ENCODE results near the gene FRG2B.
"Not testable (repeated sequence)": the region's sequence is repeated elsewhere in the genome, so short reads cannot be mapped to it uniquely, and the experiment has no call there.

The FRG2B gene

GRCh38 chr10:133618851-133619250, 7.7 kb downstream of the FRG2B start:
- no peak for ATAC-seq (replicated peaks; ENCODE audit: extremely low read depth, poor library complexity, severe bottlenecking)
- H3K4me1 Mint-ChIP-seq = peaks cover 6% of the 10 kb centered on the region
- peaks cover 20% of the 10 kb centered on the region for H3K27me3 Mint-ChIP-seq
- H3K9me3 Mint-ChIP-seq = no peaks in the 10 kb centered on the region
- peaks cover 1% of the 10 kb centered on the region for H3K36me3 Mint-ChIP-seq (ENCODE audit: insufficient read depth)
- no peak for DNase-seq (ENCODE audit: low spot score in 2 of 2)
- H3K27ac Mint-ChIP-seq (ENCODE audit: low read depth) = no peak overlapping the region
- no peak overlapping the region for H3K4me3 Mint-ChIP-seq

DNA sequence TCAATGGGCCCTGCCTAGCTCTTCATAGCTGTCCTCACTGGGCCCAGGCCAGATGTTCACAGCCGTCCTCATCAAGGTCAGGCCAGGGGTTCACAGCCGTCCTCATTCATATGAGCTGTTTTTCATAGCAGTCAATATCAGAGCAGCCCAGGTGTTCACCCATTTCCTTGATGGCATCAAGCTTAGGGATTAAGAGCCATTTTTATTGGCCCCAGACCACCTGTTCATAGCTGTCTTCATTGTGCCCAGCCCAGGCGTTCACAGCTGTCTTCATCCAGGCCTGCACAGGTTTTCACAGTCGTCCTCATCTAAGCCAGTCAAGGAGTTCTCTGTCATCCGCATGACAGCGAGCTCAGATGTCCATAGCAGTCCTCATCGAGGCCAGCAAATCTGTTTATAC, 9.4 kb downstream of the FRG2B start:
- ATAC-seq (replicated peaks; ENCODE audit: extremely low read depth, poor library complexity, severe bottlenecking) = no peak
- no peaks in the 10 kb centered on the region for H3K4me1 Mint-ChIP-seq
- no peaks in the 10 kb centered on the region for H3K9me3 Mint-ChIP-seq
- peaks cover 11% of the 10 kb centered on the region for H3K27me3 Mint-ChIP-seq
- no peaks in the 10 kb centered on the region for H3K36me3 Mint-ChIP-seq (ENCODE audit: insufficient read depth)
- H3K4me3 Mint-ChIP-seq = no peak overlapping the region
- no peak overlapping the region for H3K27ac Mint-ChIP-seq (ENCODE audit: low read depth)
- no peak for DNase-seq (ENCODE audit: low spot score in 2 of 2)

- Mint-ChIP-seq H3K27me3 (peaks cover 11% of the 10 kb centered on the region), H3K27ac (ENCODE audit: low read depth) (no peak overlapping the region), H3K4me3 (no peak overlapping the region), H3K4me1 (no peaks in the 10 kb centered on the region), H3K9me3 (no peaks in the 10 kb centered on the region), H3K36me3 (ENCODE audit: insufficient read depth) (no peaks in the 10 kb centered on the region)
- ATAC-seq (replicated peaks; ENCODE audit: extremely low read depth, poor library complexity, severe bottlenecking) (no peak), DNase-seq (ENCODE audit: low spot score in 2 of 2) (no peak)
Observed at GRCh38 chr10:133616371-133617130, 10.0 kb downstream of the FRG2B start.

DNA sequence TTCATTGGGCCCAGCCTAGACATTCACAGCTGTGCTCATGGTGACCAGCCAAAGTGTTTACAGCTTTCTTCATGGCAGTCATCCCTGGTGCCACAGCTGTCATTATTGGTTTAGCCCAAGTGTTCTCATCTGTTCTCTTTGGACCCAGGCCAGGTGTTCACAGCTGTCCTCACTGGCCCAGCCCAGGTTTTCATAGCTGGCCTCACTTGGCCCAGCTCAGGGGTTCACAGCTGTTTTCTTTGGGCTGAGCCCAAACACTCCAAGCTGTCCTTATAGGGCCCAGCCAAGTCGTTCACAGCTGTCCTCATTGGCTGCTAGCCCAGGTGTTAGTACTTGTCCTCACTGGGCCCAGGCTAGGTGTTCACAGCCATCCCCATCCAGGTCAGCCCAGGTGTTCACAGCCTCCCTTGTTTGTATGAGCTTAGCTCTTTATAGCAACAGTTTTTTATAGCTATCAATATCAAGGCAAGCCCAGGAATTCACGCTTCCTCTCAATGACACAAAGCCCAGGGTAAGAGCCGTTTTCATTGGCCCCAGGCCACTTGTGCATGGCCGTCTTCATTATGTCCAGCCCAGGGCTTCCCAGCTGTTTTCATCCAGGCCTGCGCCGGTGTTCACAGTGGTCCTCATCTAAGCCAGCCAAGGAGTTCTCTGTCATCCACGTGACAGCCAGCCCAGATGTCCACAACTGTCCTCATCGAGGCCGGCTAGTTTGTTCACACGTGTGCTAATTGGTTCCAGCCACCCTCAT, 11.6 kb downstream of the FRG2B start:
- DNase-seq (ENCODE audit: low spot score in 2 of 2) = no peak

DNA sequence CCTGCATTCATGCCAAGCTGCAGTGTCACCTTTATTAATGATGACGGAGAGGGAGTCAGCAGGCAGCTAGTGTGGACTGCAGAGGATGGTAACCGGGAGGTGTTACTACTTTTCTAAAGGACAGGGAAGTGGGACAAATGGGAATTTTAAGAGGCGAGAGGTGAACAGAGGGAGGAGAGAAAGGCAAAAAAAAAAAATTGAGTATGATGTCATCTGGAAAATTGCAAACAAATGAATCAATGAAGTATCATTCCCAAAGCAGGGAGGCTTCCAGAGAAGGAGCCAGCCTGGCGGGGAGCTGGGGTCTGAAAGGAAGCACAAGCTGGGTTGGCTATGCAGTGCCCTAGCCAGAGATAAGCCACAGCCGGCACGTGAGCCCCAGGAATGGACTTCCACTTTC, 12.9 kb downstream of the FRG2B start:
- no peaks in the 10 kb centered on the region for H3K36me3 Mint-ChIP-seq (ENCODE audit: insufficient read depth)
- no peaks in the 10 kb centered on the region for H3K9me3 Mint-ChIP-seq
- peaks cover 30% of the 10 kb centered on the region for H3K27me3 Mint-ChIP-seq
- H3K4me3 Mint-ChIP-seq = no peak overlapping the region
- ATAC-seq (replicated peaks; ENCODE audit: extremely low read depth, poor library complexity, severe bottlenecking) (no peak), DNase-seq (ENCODE audit: low spot score in 2 of 2) (no peak)
- H3K4me1 Mint-ChIP-seq = no peaks in the 10 kb centered on the region
- H3K27ac Mint-ChIP-seq (ENCODE audit: low read depth) = no peak overlapping the region

More for the DNA sequence above, 11.6 kb downstream of the FRG2B start:
- no peak for ATAC-seq (replicated peaks; ENCODE audit: extremely low read depth, poor library complexity, severe bottlenecking)
- Mint-ChIP-seq H3K4me3 (no peak overlapping the region), H3K4me1 (no peaks in the 10 kb centered on the region), H3K9me3 (no peaks in the 10 kb centered on the region), H3K27me3 (peaks cover 16% of the 10 kb centered on the region), H3K36me3 (ENCODE audit: insufficient read depth) (no peaks in the 10 kb centered on the region), H3K27ac (ENCODE audit: low read depth) (no peak overlapping the region)

DNA sequence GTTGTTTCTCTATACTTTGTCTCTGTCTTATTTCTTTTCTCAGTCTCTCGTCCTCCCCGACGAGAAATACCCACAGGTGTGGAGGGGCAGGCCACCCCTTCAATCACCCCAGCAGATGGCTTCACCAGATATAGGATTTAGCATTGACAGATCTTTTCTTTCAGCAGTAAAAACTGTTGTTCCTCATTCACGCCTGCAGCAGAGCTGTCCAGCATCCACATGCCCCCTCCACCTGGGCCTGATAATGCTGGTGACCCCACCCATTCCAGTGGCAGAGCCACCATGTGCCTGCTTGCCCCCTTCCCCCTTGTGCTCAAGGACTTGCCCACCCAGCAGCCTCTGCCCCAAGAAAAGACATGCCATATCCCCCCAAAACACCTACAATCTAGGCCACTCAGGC, 15.5 kb downstream of the FRG2B start:
- Mint-ChIP-seq H3K27ac (ENCODE audit: low read depth) (no peak overlapping the region), H3K9me3 (no peaks in the 10 kb centered on the region), H3K4me3 (no peak overlapping the region), H3K36me3 (ENCODE audit: insufficient read depth) (no peaks in the 10 kb centered on the region), H3K4me1 (no peaks in the 10 kb centered on the region), H3K27me3 (peaks cover 52% of the 10 kb centered on the region)
- DNase-seq (ENCODE audit: low spot score in 2 of 2) (no peak), ATAC-seq (replicated peaks; ENCODE audit: extremely low read depth, poor library complexity, severe bottlenecking) (no peak)

GRCh38 chr10:133608855-133609254, 17.7 kb downstream of the FRG2B start:
- Mint-ChIP-seq H3K4me1 (no peaks in the 10 kb centered on the region), H3K27ac (ENCODE audit: low read depth) (no peak overlapping the region), H3K36me3 (ENCODE audit: insufficient read depth) (no peaks in the 10 kb centered on the region), H3K4me3 (no peak overlapping the region), H3K27me3 (peaks cover 74% of the 10 kb centered on the region), H3K9me3 (no peaks in the 10 kb centered on the region)
- ATAC-seq (replicated peaks; ENCODE audit: extremely low read depth, poor library complexity, severe bottlenecking) (no peak), DNase-seq (ENCODE audit: low spot score in 2 of 2) (no peak)

GRCh38 chr10:133603434-133603833, 23.2 kb downstream of the FRG2B start:
- H3K4me1 Mint-ChIP-seq; H3K4me3 Mint-ChIP-seq; DNase-seq (ENCODE audit: low spot score in 2 of 2); H3K27ac Mint-ChIP-seq (ENCODE audit: low read depth); H3K36me3 Mint-ChIP-seq (ENCODE audit: insufficient read depth); H3K9me3 Mint-ChIP-seq; ATAC-seq (replicated peaks; ENCODE audit: extremely low read depth, poor library complexity, severe bottlenecking): not testable (repeated sequence)
- peaks cover 86% of the 10 kb centered on the region for H3K27me3 Mint-ChIP-seq

GRCh38 chr10:133600657-133601056, 25.9 kb downstream of the FRG2B start:
- Mint-ChIP-seq H3K27ac (ENCODE audit: low read depth) (no peak overlapping the region), H3K4me3 (no peak overlapping the region), H3K9me3 (no peaks in the 10 kb centered on the region), H3K27me3 (peaks cover 89% of the 10 kb centered on the region), H3K4me1 (no peaks in the 10 kb centered on the region), H3K36me3 (ENCODE audit: insufficient read depth) (peaks cover 2% of the 10 kb centered on the region)
- no peak for DNase-seq (ENCODE audit: low spot score in 2 of 2)
- ATAC-seq (replicated peaks; ENCODE audit: extremely low read depth, poor library complexity, severe bottlenecking) = no peak

GRCh38 chr10:133599869-133600268, 26.7 kb downstream of the FRG2B start:
- DNase-seq (ENCODE audit: low spot score in 2 of 2); H3K9me3 Mint-ChIP-seq; H3K4me1 Mint-ChIP-seq; H3K27ac Mint-ChIP-seq (ENCODE audit: low read depth); ATAC-seq (replicated peaks; ENCODE audit: extremely low read depth, poor library complexity, severe bottlenecking); H3K36me3 Mint-ChIP-seq (ENCODE audit: insufficient read depth); H3K4me3 Mint-ChIP-seq: not testable (repeated sequence)
- H3K27me3 Mint-ChIP-seq = peaks cover 89% of the 10 kb centered on the region

DNA sequence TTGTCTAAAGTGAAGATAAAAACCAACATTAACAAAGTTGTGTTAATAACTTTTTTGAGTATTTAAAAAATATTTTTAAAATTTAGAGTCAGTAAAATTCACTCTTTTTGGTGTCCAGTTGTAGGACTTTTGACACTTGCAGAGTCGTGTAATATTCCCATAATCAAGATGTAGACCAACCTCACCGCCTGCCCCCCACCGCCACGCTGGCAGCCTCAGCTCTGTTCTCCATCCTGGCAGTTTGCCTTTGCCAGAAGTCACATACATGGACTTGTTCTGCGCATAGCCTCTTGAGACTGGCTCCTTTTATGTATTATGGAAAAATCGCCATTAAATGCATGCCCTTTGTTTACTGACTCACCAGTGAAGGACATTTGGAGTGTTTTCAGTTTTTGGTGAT, 33.9 kb downstream of the FRG2B start:
- peaks cover 72% of the 10 kb centered on the region for H3K27me3 Mint-ChIP-seq
- no peak overlapping the region for H3K27ac Mint-ChIP-seq (ENCODE audit: low read depth)
- no peaks in the 10 kb centered on the region for H3K36me3 Mint-ChIP-seq (ENCODE audit: insufficient read depth)
- H3K4me1 Mint-ChIP-seq = no peaks in the 10 kb centered on the region
- no peak for ATAC-seq (replicated peaks; ENCODE audit: extremely low read depth, poor library complexity, severe bottlenecking)
- no peak overlapping the region for H3K4me3 Mint-ChIP-seq
- H3K9me3 Mint-ChIP-seq = no peaks in the 10 kb centered on the region
- DNase-seq (ENCODE audit: low spot score in 2 of 2) = no peak

- no peak for ATAC-seq (replicated peaks; ENCODE audit: extremely low read depth, poor library complexity, severe bottlenecking)
- peaks cover 55% of the 10 kb centered on the region for H3K27me3 Mint-ChIP-seq
- DNase-seq (ENCODE audit: low spot score in 2 of 2) = no peak
- H3K9me3 Mint-ChIP-seq = no peaks in the 10 kb centered on the region
- no peaks in the 10 kb centered on the region for H3K36me3 Mint-ChIP-seq (ENCODE audit: insufficient read depth)
- no peak overlapping the region for H3K27ac Mint-ChIP-seq (ENCODE audit: low read depth)
- no peak overlapping the region for H3K4me3 Mint-ChIP-seq
- no peaks in the 10 kb centered on the region for H3K4me1 Mint-ChIP-seq
Observed at GRCh38 chr10:133590970-133591359, 35.6 kb downstream of the FRG2B start.
